SK-N-MC (cell line): ENCODE results near the gene CFAP77.

ENCODE experiments used
- DNase-seq: peaks from one replicate; pipeline ENCODE4 v3.0.0-alpha.2; 2011; ENCODE audit warnings: low read depth, low spot score
- H3K27ac ChIP-seq: fragments of 200-600 bp; sonication (generic); 2 replicates; pipeline ENCODE4 v1.5.1; 2016; ENCODE audit warnings: mixed run types
- H3K36me3 ChIP-seq: fragments of 200-600 bp; sonication (generic); 2 replicates; pipeline ENCODE4 v1.6.1; 2017; ENCODE audit warnings: antibody characterized with exemption, low read length, mixed read lengths; ENCODE audit not compliant: insufficient read depth
- H3K4me3 ChIP-seq: fragments of 200-600 bp; sonication (generic); 2 replicates; pipeline ENCODE4 v1.5.1; 2016
- H3K9ac ChIP-seq: fragments of 200-600 bp; sonication (generic); 2 replicates; pipeline ENCODE4 v1.8.0; 2017; ENCODE audit warnings: mixed run types, mixed read lengths; ENCODE audit not compliant: insufficient read length
- H3K9me3 ChIP-seq: fragments of 200-600 bp; sonication (generic); 2 replicates; pipeline ENCODE4 v1.6.1; 2017; ENCODE audit warnings: low read depth, mild to moderate bottlenecking, antibody characterized with exemption, low read length, moderate library complexity, mixed read lengths
- EZH2 ChIP-seq: fragments of 200-600 bp; sonication (generic); IDR thresholded peaks from one replicate; pipeline ENCODE4 v1.6.1; 2017; ENCODE audit warnings: antibody characterized with exemption
- FOXP2 ChIP-seq: optimal IDR thresholded peaks from 2 replicates; pipeline ENCODE3; 2011; ENCODE audit warnings: mild to moderate bottlenecking, moderate library complexity; ENCODE audit not compliant: insufficient read depth; ENCODE audit errors: extremely low read length, control extremely low read depth
- POLR2AphosphoS5 ChIP-seq: IDR thresholded peaks from 2 replicates; pipeline ENCODE4 v1.6.1; 2012; ENCODE audit warnings: mild to moderate bottlenecking, low read depth, low read length, borderline replicate concordance

The CFAP77 gene

GRCh38 chr9:132517815-132518550 lies 108.0 kb downstream of the CFAP77 start:
- Histone ChIP-seq H3K27ac (no peak overlapping the region), H3K9ac (no peak overlapping the region), H3K36me3 (no peaks in the 10 kb centered on the region), H3K4me3 (no peak overlapping the region), H3K9me3 (no peaks in the 10 kb centered on the region)
- no peak for DNase-seq
- no peak for TF ChIP-seq EZH2
- no peak for TF ChIP-seq POLR2AphosphoS5
- TF ChIP-seq FOXP2, result no peak

GRCh38 chr9:132518626-132519025 lies 108.6 kb downstream of the CFAP77 start:
- no peaks in the 10 kb centered on the region for H3K36me3 ChIP-seq
- H3K4me3 ChIP-seq, result no peak overlapping the region
- H3K27ac ChIP-seq, result no peak overlapping the region
- no peaks in the 10 kb centered on the region for H3K9me3 ChIP-seq
- TF ChIP-seq FOXP2, result no peak
- no peak for TF ChIP-seq EZH2
- no peak for TF ChIP-seq POLR2AphosphoS5
- DNase-seq, result no peak
- H3K9ac ChIP-seq, result no peak overlapping the region

- no peak for DNase-seq
- no peaks in the 10 kb centered on the region for H3K9me3 ChIP-seq
- no peak overlapping the region for H3K27ac ChIP-seq
- TF ChIP-seq POLR2AphosphoS5 (no peak), FOXP2 (no peak), EZH2 (no peak)
- no peaks in the 10 kb centered on the region for H3K36me3 ChIP-seq
- no peak overlapping the region for H3K4me3 ChIP-seq
- H3K9ac ChIP-seq, result no peak overlapping the region
Measured at GRCh38 chr9:132519033-132519432, 109.0 kb downstream of the CFAP77 start.

GRCh38 chr9:132520612-132521011 lies 110.6 kb downstream of the CFAP77 start:
- Histone ChIP-seq H3K27ac (no peak overlapping the region), H3K36me3 (no peaks in the 10 kb centered on the region), H3K9ac (no peak overlapping the region), H3K4me3 (no peak overlapping the region), H3K9me3 (no peaks in the 10 kb centered on the region)
- no peak for TF ChIP-seq FOXP2
- no peak for TF ChIP-seq EZH2
- TF ChIP-seq POLR2AphosphoS5, result no peak
- no peak for DNase-seq

- no peak overlapping the region for H3K27ac ChIP-seq
- no peaks in the 10 kb centered on the region for H3K9me3 ChIP-seq
- no peaks in the 10 kb centered on the region for H3K36me3 ChIP-seq
- no peak for DNase-seq
- no peak overlapping the region for H3K4me3 ChIP-seq
- no peak for TF ChIP-seq EZH2
- no peak for TF ChIP-seq POLR2AphosphoS5
- TF ChIP-seq FOXP2, result no peak
- H3K9ac ChIP-seq, result no peak overlapping the region
Measured at GRCh38 chr9:132525308-132526023, 115.5 kb downstream of the CFAP77 start.

- Histone ChIP-seq H3K4me3 (no peak overlapping the region), H3K27ac (no peak overlapping the region), H3K9ac (no peak overlapping the region), H3K36me3 (no peaks in the 10 kb centered on the region), H3K9me3 (no peaks in the 10 kb centered on the region; the same call in 1 of the 2 replicates)
- DNase-seq, result no peak
- no peak for TF ChIP-seq EZH2
- no peak for TF ChIP-seq FOXP2
- no peak for TF ChIP-seq POLR2AphosphoS5
Measured at GRCh38 chr9:132531195-132531594, 121.2 kb downstream of the CFAP77 start.

GRCh38 chr9:132531710-132532570 lies 121.9 kb downstream of the CFAP77 start:
- no peak for TF ChIP-seq EZH2
- no peak for TF ChIP-seq FOXP2
- no peak for TF ChIP-seq POLR2AphosphoS5
- H3K9me3 ChIP-seq, result no peaks in the 10 kb centered on the region; the same call in 1 of the 2 replicates
- H3K27ac ChIP-seq, result no peak overlapping the region
- no peak overlapping the region for H3K4me3 ChIP-seq
- DNase-seq, result no peak
- no peaks in the 10 kb centered on the region for H3K36me3 ChIP-seq
- no peak overlapping the region for H3K9ac ChIP-seq

GRCh38 chr9:132534832-132535231 lies 124.8 kb downstream of the CFAP77 start:
- no peak for TF ChIP-seq FOXP2
- TF ChIP-seq POLR2AphosphoS5, result no peak
- no peak for TF ChIP-seq EZH2
- Histone ChIP-seq H3K9me3 (no peaks in the 10 kb centered on the region; the same call in 1 of the 2 replicates), H3K4me3 (no peak overlapping the region), H3K27ac (no peak overlapping the region), H3K36me3 (no peaks in the 10 kb centered on the region), H3K9ac (no peak overlapping the region)
- no peak for DNase-seq
